IMR-90 (cell line): Measurements from ENCODE around the gene SLC25A25. TPM values are rescaled to one million over a fixed set of nuclear protein-coding genes. Genes with fewer than 3 reads are reported as not detected.

Experiments used
- ATAC-seq: fragments of 200-7000 bp; cut with Tn5 transposase; 2 replicates; pipeline ENCODE4 v1.9.1; 2020; ENCODE audit warnings: low read depth, mild to moderate bottlenecking, moderate library complexity
- BruUV-seq: library from RNA; stranded (reverse); fragments of 400-500 nt; replicated peaks from 2 replicates; lab custom pipeline; 2021; lab: Mats Ljungman, UMichigan
- CTCF ChIA-PET: fragments of 300-600 bp; formaldehyde crosslinking; extraction: SDS; loops from one replicate; lab custom pipeline; 2021; ENCODE audit warnings: antibody characterized with exemption; lab: Yijun Ruan, JAX
- POLR2A ChIA-PET: fragments of 300-600 bp; sonication (Branson Sonifier 250); formaldehyde crosslinking; loops from one replicate; lab custom pipeline; 2022; ENCODE audit warnings: antibody characterized with exemption; ENCODE audit not compliant: unreplicated experiment; lab: Charles Lee
- DNase-seq: peaks from one replicate; pipeline ENCODE4 v3.0.0; 2013
- H2AFZ ChIP-seq: replicated peaks from 2 replicates; pipeline ENCODE3; 2013; ENCODE audit warnings: low read length, mild to moderate bottlenecking; ENCODE audit not compliant: poor library complexity
- H2AK5ac ChIP-seq: 2 replicates; pipeline ENCODE4 v1.6.1; 2013; ENCODE audit warnings: low read depth, low read length, inconsistent platforms
- H2AK9ac ChIP-seq: replicated peaks from 2 replicates; pipeline ENCODE3; 2013; ENCODE audit warnings: mild to moderate bottlenecking, low read depth, low read length, moderate library complexity; ENCODE audit not compliant: poor library complexity
- H2BK120ac ChIP-seq: 2 replicates; pipeline ENCODE4 v1.6.1; 2013; ENCODE audit warnings: low read depth, low read length, inconsistent platforms
- H2BK15ac ChIP-seq: 3 replicates; pipeline ENCODE4 v1.6.1; 2013; ENCODE audit warnings: low read depth, low read length, inconsistent platforms
- H2BK20ac ChIP-seq: 2 replicates; pipeline ENCODE4 v1.6.1; 2013; ENCODE audit warnings: low read depth, mild to moderate bottlenecking, inconsistent platforms, low read length, moderate library complexity
- H2BK5ac ChIP-seq: 2 replicates; pipeline ENCODE4 v1.6.1; 2013; ENCODE audit warnings: mild to moderate bottlenecking, low read depth, low read length, inconsistent platforms; ENCODE audit not compliant: poor library complexity, severe bottlenecking
- H3K14ac ChIP-seq: replicated peaks from 2 replicates; pipeline ENCODE4 v1.6.1; 2013; ENCODE audit warnings: low read depth, low read length, inconsistent platforms
- H3K18ac ChIP-seq: 2 replicates; pipeline ENCODE4 v1.6.1; 2013; ENCODE audit warnings: low read depth, low read length, control low read depth
- H3K23ac ChIP-seq: 2 replicates; pipeline ENCODE4 v1.6.1; 2013; ENCODE audit warnings: low read depth, low read length, inconsistent platforms
- H3K27ac ChIP-seq: 2 replicates; pipeline ENCODE4 v1.5.1; 2013; ENCODE audit warnings: mild to moderate bottlenecking, control low read depth, low read length; ENCODE audit not compliant: insufficient read depth
- H3K27me3 ChIP-seq: 2 replicates; pipeline ENCODE4 v1.6.1; 2013; ENCODE audit warnings: low read length; ENCODE audit not compliant: control insufficient read depth, insufficient read depth
- H3K36me3 ChIP-seq: 2 replicates; pipeline ENCODE4 v1.6.1; 2013; ENCODE audit warnings: low read length, mixed read lengths; ENCODE audit not compliant: control insufficient read depth, insufficient read depth
- H3K4ac ChIP-seq: 2 replicates; pipeline ENCODE4 v1.6.1; 2013; ENCODE audit warnings: low read depth, low read length, inconsistent platforms
- H3K4me1 ChIP-seq: 2 replicates; pipeline ENCODE4 v1.6.1; 2013; ENCODE audit warnings: low read length, mixed read lengths; ENCODE audit not compliant: control insufficient read depth, insufficient read depth
- H3K4me2 ChIP-seq: 2 replicates; pipeline ENCODE4 v1.6.1; 2013; ENCODE audit warnings: low read depth, mild to moderate bottlenecking, control low read depth, low read length, moderate library complexity
- H3K4me3 ChIP-seq: 2 replicates; pipeline ENCODE4 v1.5.1; 2013; ENCODE audit warnings: low read depth, mild to moderate bottlenecking, control low read depth, low read length, moderate library complexity; ENCODE audit not compliant: insufficient read depth
- H3K56ac ChIP-seq: 2 replicates; pipeline ENCODE4 v1.6.1; 2013; ENCODE audit warnings: low read length, inconsistent platforms; ENCODE audit not compliant: insufficient read depth; ENCODE audit errors: extremely low read depth
- H3K79me1 ChIP-seq, 2 experiments: 2 replicates each; pipeline ENCODE4 v1.6.1; 2013; ENCODE audit warnings: low read length in 2 of 2, inconsistent platforms in 1 of 2, low read depth in 1 of 2
- H3K9ac ChIP-seq: 2 replicates; pipeline ENCODE4 v1.6.1; 2013; ENCODE audit warnings: low read depth, low read length, control low read depth
- H3K9me1 ChIP-seq: 2 replicates; pipeline ENCODE4 v1.6.1; 2013; ENCODE audit warnings: low read length, inconsistent platforms; ENCODE audit not compliant: insufficient read depth
- H3K9me3 ChIP-seq: 2 replicates; pipeline ENCODE4 v1.6.1; 2013; ENCODE audit warnings: low read length; ENCODE audit not compliant: control insufficient read depth, insufficient read depth
- H4K20me1 ChIP-seq: 2 replicates; pipeline ENCODE4 v1.6.1; 2013; ENCODE audit warnings: low read length, inconsistent platforms; ENCODE audit not compliant: insufficient read depth
- H4K5ac ChIP-seq: 2 replicates; pipeline ENCODE4 v1.6.1; 2013; ENCODE audit warnings: mild to moderate bottlenecking, low read depth, low read length, control low read depth
- H4K8ac ChIP-seq, 2 experiments: 2 replicates each; pipeline ENCODE4 v1.6.1; 2013; ENCODE audit warnings: low read depth in 2 of 2, low read length in 2 of 2, control low read depth in 1 of 2, inconsistent platforms in 1 of 2
- H4K91ac ChIP-seq: 2 replicates; pipeline ENCODE4 v1.6.1; 2013; ENCODE audit warnings: low read depth, low read length, inconsistent platforms; ENCODE audit not compliant: insufficient read depth
- BHLHE40 ChIP-seq: fragments of 150-350 bp; IDR thresholded peaks from 2 replicates; pipeline ENCODE4 v1.6.1; 2016; ENCODE audit warnings: mild to moderate bottlenecking, low read depth, low read length
- CEBPB ChIP-seq: IDR thresholded peaks from 2 replicates; pipeline ENCODE4 v1.6.1; 2012; ENCODE audit warnings: low read depth, low read length, improper control_type of control experiment
- CHD1 ChIP-seq: IDR thresholded peaks from 2 replicates; pipeline ENCODE4 v1.6.1; 2012; ENCODE audit warnings: low read depth, low read length, improper control_type of control experiment
- CTCF ChIP-seq: conservative IDR thresholded peaks from 2 replicates; pipeline ENCODE4 v1.5.1; 2012; ENCODE audit warnings: mild to moderate bottlenecking, low read depth, low read length, improper control_type of control experiment
- ELK1 ChIP-seq: fragments of 150-350 bp; IDR thresholded peaks from 2 replicates; pipeline ENCODE4 v1.6.1; 2016; ENCODE audit warnings: low read depth, mild to moderate bottlenecking, low read length, moderate library complexity, borderline replicate concordance
- FOS ChIP-seq: fragments of 150-350 bp; IDR thresholded peaks from 2 replicates; pipeline ENCODE4 v1.6.1; 2016; ENCODE audit warnings: low read depth, low read length
- MAFK ChIP-seq: IDR thresholded peaks from 2 replicates; pipeline ENCODE4 v1.6.1; 2012; ENCODE audit warnings: low read depth, low read length, improper control_type of control experiment
- MAZ ChIP-seq: IDR thresholded peaks from 2 replicates; pipeline ENCODE4 v1.6.1; 2012; ENCODE audit warnings: low read depth, mild to moderate bottlenecking, low read length, improper control_type of control experiment, moderate library complexity, borderline replicate concordance
- MXI1 ChIP-seq: IDR thresholded peaks from 2 replicates; pipeline ENCODE4 v1.6.1; 2012; ENCODE audit warnings: low read depth, mild to moderate bottlenecking, low read length, moderate library complexity, borderline replicate concordance
- NFE2L2 ChIP-seq: fragments of 150-350 bp; IDR thresholded peaks from 2 replicates; pipeline ENCODE4 v1.6.1; 2016; ENCODE audit warnings: low read depth, mild to moderate bottlenecking, low read length
- POLR2A ChIP-seq: IDR thresholded peaks from 2 replicates; pipeline ENCODE4 v1.6.1; 2012; ENCODE audit warnings: mild to moderate bottlenecking, low read depth, low read length
- RAD21 ChIP-seq: IDR thresholded peaks from 2 replicates; pipeline ENCODE4 v1.6.1; 2012; ENCODE audit warnings: low read length, improper control_type of control experiment
- RCOR1 ChIP-seq: IDR thresholded peaks from 2 replicates; pipeline ENCODE4 v1.6.1; 2012; ENCODE audit warnings: mild to moderate bottlenecking, low read length, improper control_type of control experiment; ENCODE audit not compliant: insufficient replicate concordance
- RFX5 ChIP-seq: IDR thresholded peaks from 2 replicates; pipeline ENCODE4 v1.8.0; 2012; ENCODE audit warnings: low read depth, mild to moderate bottlenecking, low read length, moderate library complexity
- SMC3 ChIP-seq: fragments of 150-350 bp; IDR thresholded peaks from 2 replicates; pipeline ENCODE4 v1.6.1; 2016; ENCODE audit warnings: low read depth, mild to moderate bottlenecking, antibody characterized with exemption, low read length, moderate library complexity
- USF2 ChIP-seq: fragments of 150-350 bp; IDR thresholded peaks from 2 replicates; pipeline ENCODE4 v1.6.1; 2017; ENCODE audit warnings: mild to moderate bottlenecking, antibody characterized with exemption, low read length, low read depth
- WGBS, 2 experiments: methylation state at CpG; one replicate each; pipeline versions ENCODE4 v1.1.5 to v1.1.7; 2013; ENCODE audit warnings: missing lambda C conversion rate in 2 of 2; ENCODE audit not compliant: insufficient read length in 1 of 2; ENCODE audit errors: extremely low coverage in 2 of 2; 5-methylcytosine and 5-hydroxymethylcytosine counted together
- dilution Hi-C: fragments of 300-500 bp; cut with HindIII; formaldehyde crosslinking; loops from one replicate; pipeline ENCODE4 v1.14.3; 2018; ENCODE audit warnings: low sequenced_read_pairs; ENCODE audit not compliant: unreplicated experiment
- in situ Hi-C: fragments of 300-500 bp; cut with MboI; formaldehyde crosslinking; loops from 3 replicates; pipeline ENCODE4 v1.14.3; 2019; ENCODE audit warnings: low sequenced_read_pairs, inconsistent platforms, mixed read lengths
- intact Hi-C: fragments of 100-400 bp; cut with micrococcal nuclease; formaldehyde crosslinking; loops from 2 replicates; pipeline ENCODE4 v1.10.0; 2022
- polyA plus RNA-seq, 3 experiments: library from polyadenylated mRNA; depleted of rRNA; stranded (reverse); fragments of >200 nt; gene quantifications; 2 replicates each; pipeline ENCODE4 v1.2.3, GENCODE V29; 2012; ENCODE audit warnings: low replicate concordance in 1 of 3
- total RNA-seq: library from RNA; depleted of rRNA; stranded (reverse); fragments of >200 nt; gene quantifications from 2 replicates; pipeline ENCODE4 v1.2.3, GENCODE V29; 2012

Gene SLC25A25
- total and polyA plus RNA-seq, 2 of the 4 experiments (the other 2 are of a cell fraction) = 14.0 to 17.9 TPM

GRCh38 chr9:128120741-128121465 lies 52.9 kb downstream of the SLC25A25 start:
- peaks cover 24% of the 10 kb centered on the region for H3K36me3 ChIP-seq
- H3K14ac ChIP-seq = no peak overlapping the region
- H4K20me1 ChIP-seq = peaks cover 13% of the 10 kb centered on the region; the same call in 1 of the 2 replicates
- H4K5ac ChIP-seq = no peak overlapping the region
- H3K4me3 ChIP-seq = no peak overlapping the region
- no peak overlapping the region for H3K18ac ChIP-seq
- H2AK9ac ChIP-seq = peak overlapping the region; percentile 42
- H3K56ac ChIP-seq = no peak overlapping the region
- H2AK5ac ChIP-seq = no peak overlapping the region
- peaks cover 3 to 15% of the 10 kb centered on the region in 2 experiments; a peak in 3 of 4 replicates for H3K79me1 ChIP-seq
- ChIA-PET CTCF (no interaction called here), POLR2A (no interaction called here)
- H2BK15ac ChIP-seq = no peak overlapping the region
- no peak overlapping the region for H4K8ac ChIP-seq
- WGBS, 2 experiments = 78% methylated on average over 11 of the region's 29 CpGs; no CpG with 5 or more reads in 1 of the 2 experiments
- H3K4me2 ChIP-seq = no peak overlapping the region
- no peak overlapping the region for H3K23ac ChIP-seq
- intact Hi-C loops (no loop called here), in situ Hi-C loops (no loop called here), dilution Hi-C loops (no loop called here)
- no peaks in the 10 kb centered on the region for H3K9me3 ChIP-seq
- no TSS peak for BruUV-seq
- no peak for ATAC-seq
- H3K27ac ChIP-seq = no peak overlapping the region
- peaks cover 2% of the 10 kb centered on the region for H3K9me1 ChIP-seq
- TF ChIP-seq FOS = no peak
- no peak for TF ChIP-seq CTCF
- TF ChIP-seq MXI1 = no peak
- TF ChIP-seq POLR2A = no peak
- TF ChIP-seq SMC3 = no peak
- TF ChIP-seq CHD1 = no peak
- no peak for TF ChIP-seq RAD21
- TF ChIP-seq MAZ = no peak
- TF ChIP-seq RFX5 = no peak
- no peak for TF ChIP-seq MAFK
- TF ChIP-seq RCOR1 = no peak
- no peak for TF ChIP-seq ELK1
- TF ChIP-seq CEBPB = no peak
- TF ChIP-seq NFE2L2 = no peak
- no peak for TF ChIP-seq BHLHE40
- TF ChIP-seq USF2 = no peak
- H4K91ac ChIP-seq = no peak overlapping the region
- H3K27me3 ChIP-seq = no peaks in the 10 kb centered on the region
- H2BK20ac ChIP-seq = no peak overlapping the region
- H3K4me1 ChIP-seq = peaks cover 3% of the 10 kb centered on the region; the same call in 1 of the 2 replicates
- no peak overlapping the region for H3K4ac ChIP-seq
- DNase-seq = no peak
- no peak overlapping the region for H3K9ac ChIP-seq
- no peak overlapping the region for H2AFZ ChIP-seq
- no peak overlapping the region for H2BK120ac ChIP-seq
- no peak overlapping the region for H2BK5ac ChIP-seq
